Measurements from ENCODE around the gene NAGPA. TPM values are rescaled to one million over a fixed set of nuclear protein-coding genes. Genes with fewer than 3 reads are reported as not detected.
A peak's percentile ranks its signal among the peaks of the same experiment; 100 is the strongest.

Gene NAGPA
- total and polyA plus RNA-seq, 2 experiments from 2014 or later = 6.3 to 20.7 TPM

DNA sequence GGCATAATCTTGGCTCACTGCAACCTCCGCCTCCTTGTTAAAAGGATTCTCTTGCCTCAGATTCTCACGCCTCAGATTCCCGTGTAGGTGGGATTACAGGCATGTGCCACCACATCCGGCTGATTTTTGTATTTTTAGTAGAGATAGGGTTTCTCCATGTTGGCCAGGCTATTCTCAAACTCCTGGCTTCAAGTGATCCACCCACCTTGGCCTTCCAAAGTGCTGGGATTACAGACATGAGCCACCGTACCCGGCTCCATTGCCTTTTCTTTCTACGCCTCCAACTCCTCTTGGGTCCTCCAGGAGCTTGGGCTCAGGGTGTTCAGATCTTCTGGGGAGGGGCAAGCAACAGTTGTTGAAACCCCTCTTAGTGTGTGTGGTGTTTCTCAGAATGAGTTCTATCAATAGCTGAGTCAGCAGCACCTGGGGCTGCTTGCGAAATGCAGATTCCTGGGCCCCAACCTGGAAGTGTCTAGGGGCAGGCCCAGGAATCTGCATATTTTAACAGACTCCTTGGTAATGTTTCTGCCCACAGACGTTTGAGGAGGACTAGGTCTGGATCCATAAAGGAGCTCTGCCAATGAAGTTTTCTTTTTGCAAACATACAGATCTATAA is 44.2 kb downstream of the NAGPA start:
- H4K20me1 ChIP-seq (replicated peaks; ENCODE audit: insufficient read depth) = no peaks in the 10 kb centered on the region
- no peak overlapping the region for H3K27ac Mint-ChIP-seq
- H3K4me2 ChIP-seq = no peak overlapping the region
- H3K36me3 ChIP-seq (ENCODE audit: insufficient read depth) = 0 out of 2 replicates have a peak, but pooled peaks cover 5% of the 10 kb centered on the region
- no peaks in the 10 kb centered on the region; the same call in 1 of the 2 replicates for H3K4me1 ChIP-seq (ENCODE audit: insufficient read depth)
- no peaks in the 10 kb centered on the region; the same call in 2 of the 3 replicates for H3K9me3 Mint-ChIP-seq
- ATAC-seq = no peak
- TF ChIP-seq JUNB (IDR thresholded peaks at IDR 0.05; ENCODE audit: unreplicated experiment) (no peak), CREB1 (CRISPR knock-in tag; IDR thresholded peaks at IDR 0.05; ENCODE audit: low read depth) (no peak)
- TF ChIP-seq, protein P1, sequence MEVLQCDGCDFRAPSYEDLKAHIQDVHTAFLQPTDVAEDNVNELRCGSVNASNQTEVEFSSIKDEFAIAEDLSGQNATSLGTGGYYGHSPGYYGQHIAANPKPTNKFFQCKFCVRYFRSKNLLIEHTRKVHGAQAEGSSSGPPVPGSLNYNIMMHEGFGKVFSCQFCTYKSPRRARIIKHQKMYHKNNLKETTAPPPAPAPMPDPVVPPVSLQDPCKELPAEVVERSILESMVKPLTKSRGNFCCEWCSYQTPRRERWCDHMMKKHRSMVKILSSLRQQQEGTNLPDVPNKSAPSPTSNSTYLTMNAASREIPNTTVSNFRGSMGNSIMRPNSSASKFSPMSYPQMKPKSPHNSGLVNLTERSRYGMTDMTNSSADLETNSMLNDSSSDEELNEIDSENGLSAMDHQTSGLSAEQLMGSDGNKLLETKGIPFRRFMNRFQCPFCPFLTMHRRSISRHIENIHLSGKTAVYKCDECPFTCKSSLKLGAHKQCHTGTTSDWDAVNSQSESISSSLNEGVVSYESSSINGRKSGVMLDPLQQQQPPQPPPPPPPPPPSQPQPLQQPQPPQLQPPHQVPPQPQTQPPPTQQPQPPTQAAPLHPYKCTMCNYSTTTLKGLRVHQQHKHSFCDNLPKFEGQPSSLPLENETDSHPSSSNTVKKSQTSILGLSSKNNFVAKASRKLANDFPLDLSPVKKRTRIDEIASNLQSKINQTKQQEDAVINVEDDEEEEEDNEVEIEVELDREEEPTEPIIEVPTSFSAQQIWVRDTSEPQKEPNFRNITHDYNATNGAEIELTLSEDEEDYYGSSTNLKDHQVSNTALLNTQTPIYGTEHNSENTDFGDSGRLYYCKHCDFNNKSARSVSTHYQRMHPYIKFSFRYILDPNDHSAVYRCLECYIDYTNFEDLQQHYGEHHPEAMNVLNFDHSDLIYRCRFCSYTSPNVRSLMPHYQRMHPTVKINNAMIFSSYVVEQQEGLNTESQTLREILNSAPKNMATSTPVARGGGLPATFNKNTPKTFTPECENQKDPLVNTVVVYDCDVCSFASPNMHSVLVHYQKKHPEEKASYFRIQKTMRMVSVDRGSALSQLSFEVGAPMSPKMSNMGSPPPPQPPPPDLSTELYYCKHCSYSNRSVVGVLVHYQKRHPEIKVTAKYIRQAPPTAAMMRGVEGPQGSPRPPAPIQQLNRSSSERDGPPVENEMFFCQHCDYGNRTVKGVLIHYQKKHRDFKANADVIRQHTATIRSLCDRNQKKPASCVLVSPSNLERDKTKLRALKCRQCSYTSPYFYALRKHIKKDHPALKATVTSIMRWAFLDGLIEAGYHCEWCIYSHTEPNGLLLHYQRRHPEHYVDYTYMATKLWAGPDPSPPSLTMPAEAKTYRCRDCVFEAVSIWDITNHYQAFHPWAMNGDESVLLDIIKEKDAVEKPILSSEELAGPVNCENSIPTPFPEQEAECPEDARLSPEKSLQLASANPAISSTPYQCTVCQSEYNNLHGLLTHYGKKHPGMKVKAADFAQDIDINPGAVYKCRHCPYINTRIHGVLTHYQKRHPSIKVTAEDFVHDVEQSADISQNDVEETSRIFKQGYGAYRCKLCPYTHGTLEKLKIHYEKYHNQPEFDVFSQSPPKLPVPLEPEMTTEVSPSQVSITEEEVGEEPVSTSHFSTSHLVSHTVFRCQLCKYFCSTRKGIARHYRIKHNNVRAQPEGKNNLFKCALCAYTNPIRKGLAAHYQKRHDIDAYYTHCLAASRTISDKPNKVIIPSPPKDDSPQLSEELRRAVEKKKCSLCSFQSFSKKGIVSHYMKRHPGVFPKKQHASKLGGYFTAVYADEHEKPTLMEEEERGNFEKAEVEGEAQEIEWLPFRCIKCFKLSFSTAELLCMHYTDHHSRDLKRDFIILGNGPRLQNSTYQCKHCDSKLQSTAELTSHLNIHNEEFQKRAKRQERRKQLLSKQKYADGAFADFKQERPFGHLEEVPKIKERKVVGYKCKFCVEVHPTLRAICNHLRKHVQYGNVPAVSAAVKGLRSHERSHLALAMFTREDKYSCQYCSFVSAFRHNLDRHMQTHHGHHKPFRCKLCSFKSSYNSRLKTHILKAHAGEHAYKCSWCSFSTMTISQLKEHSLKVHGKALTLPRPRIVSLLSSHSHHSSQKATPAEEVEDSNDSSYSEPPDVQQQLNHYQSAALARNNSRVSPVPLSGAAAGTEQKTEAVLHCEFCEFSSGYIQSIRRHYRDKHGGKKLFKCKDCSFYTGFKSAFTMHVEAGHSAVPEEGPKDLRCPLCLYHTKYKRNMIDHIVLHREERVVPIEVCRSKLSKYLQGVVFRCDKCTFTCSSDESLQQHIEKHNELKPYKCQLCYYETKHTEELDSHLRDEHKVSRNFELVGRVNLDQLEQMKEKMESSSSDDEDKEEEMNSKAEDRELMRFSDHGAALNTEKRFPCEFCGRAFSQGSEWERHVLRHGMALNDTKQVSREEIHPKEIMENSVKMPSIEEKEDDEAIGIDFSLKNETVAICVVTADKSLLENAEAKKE (CRISPR knock-in tag; IDR thresholded peaks at IDR 0.05) = no peak
- no peaks in the 10 kb centered on the region for H3K79me2 ChIP-seq (replicated peaks; ENCODE audit: insufficient read depth)
- no peak overlapping the region for H2AFZ ChIP-seq
- H3K27ac ChIP-seq (ENCODE audit: low read depth) = no peak overlapping the region
- no peaks in the 10 kb centered on the region for H3K9me2 ChIP-seq (ENCODE audit: insufficient read depth)
- H3K27me3 ChIP-seq (ENCODE audit: insufficient read depth) = peaks cover 23% of the 10 kb centered on the region
- no peak overlapping the region for H3K4me3 ChIP-seq
- no peaks in the 10 kb centered on the region for H3F3A ChIP-seq (replicated peaks; ENCODE audit: low read depth)
- no peak for DNase-seq (ENCODE audit: low spot score)
- peaks cover 28% of the 10 kb centered on the region for H3K27me3 Mint-ChIP-seq (ENCODE audit: insufficient read depth, low read depth, poor library complexity)
- H3K4me1 Mint-ChIP-seq = 0 out of 3 replicates have a peak, but pooled peaks cover 2% of the 10 kb centered on the region
- no peak overlapping the region for H3K4me3 Mint-ChIP-seq
- H3K36me3 Mint-ChIP-seq (ENCODE audit: low read depth) = peaks cover 10% of the 10 kb centered on the region; the same call in 2 of the 3 replicates

DNA sequence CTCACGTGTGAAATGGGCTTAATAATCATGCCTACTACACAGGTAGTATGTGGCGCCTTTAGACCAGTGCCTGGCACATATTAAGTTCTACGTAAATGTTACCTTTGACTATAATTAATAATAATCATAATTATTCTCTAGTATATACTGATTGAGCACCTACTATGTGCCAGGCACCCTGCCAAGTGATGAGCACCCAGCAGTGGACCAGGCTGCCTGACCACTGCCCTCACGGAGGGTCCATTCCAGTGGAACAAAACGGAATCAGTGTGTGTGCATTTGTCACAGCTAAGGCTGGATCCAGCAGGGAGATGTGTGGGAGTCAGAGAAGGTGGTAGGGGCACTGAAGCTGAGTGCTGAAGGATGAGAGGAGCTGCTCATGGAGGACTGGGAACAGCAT is 45.1 kb downstream of the NAGPA start:
- H3K9me2 ChIP-seq (ENCODE audit: insufficient read depth) = no peaks in the 10 kb centered on the region
- Mint-ChIP-seq H3K27me3 (ENCODE audit: insufficient read depth, low read depth, poor library complexity) (peaks cover 28% of the 10 kb centered on the region), H3K9me3 (no peaks in the 10 kb centered on the region; the same call in 2 of the 3 replicates), H3K4me3 (peak overlapping the region; percentile 65; the same call in 1 of the 3 replicates), H3K27ac (no peak overlapping the region), H3K36me3 (ENCODE audit: low read depth) (peaks cover 6% of the 10 kb centered on the region; the same call in 1 of the 3 replicates), H3K4me1 (0 out of 3 replicates have a peak, but pooled peaks cover 2% of the 10 kb centered on the region)
- H2AFZ ChIP-seq = no peak overlapping the region
- TF ChIP-seq, protein P1 (CRISPR knock-in tag; IDR thresholded peaks at IDR 0.05) = no peak
- 0 out of 2 replicates have a peak, but pooled peaks cover 3% of the 10 kb centered on the region for H3K36me3 ChIP-seq (ENCODE audit: insufficient read depth)
- no peak overlapping the region for H3K27ac ChIP-seq (ENCODE audit: low read depth)
- no peaks in the 10 kb centered on the region for H3F3A ChIP-seq (replicated peaks; ENCODE audit: low read depth)
- H3K27me3 ChIP-seq (ENCODE audit: insufficient read depth) = peaks cover 23% of the 10 kb centered on the region
- no peak overlapping the region; the same call in 1 of the 2 replicates for H3K4me2 ChIP-seq
- no peaks in the 10 kb centered on the region; the same call in 1 of the 2 replicates for H3K4me1 ChIP-seq (ENCODE audit: insufficient read depth)
- DNase-seq (ENCODE audit: low spot score) (no peak), ATAC-seq (no peak)
- no peak overlapping the region for H3K4me3 ChIP-seq
- no peaks in the 10 kb centered on the region for H3K79me2 ChIP-seq (replicated peaks; ENCODE audit: insufficient read depth)
- no peaks in the 10 kb centered on the region for H4K20me1 ChIP-seq (replicated peaks; ENCODE audit: insufficient read depth)
